ENCODE data around the gene PKMYT1. TPM values are rescaled to one million over a fixed set of nuclear protein-coding genes. Genes with fewer than 3 reads are reported as not detected.

Gene PKMYT1
- total and polyA plus RNA-seq, 9 of the 15 experiments (the other 6 are each of a cell fraction or from before 2014, with no cell fraction given): 8.7 to 201 (median 37.8) TPM

DNA sequence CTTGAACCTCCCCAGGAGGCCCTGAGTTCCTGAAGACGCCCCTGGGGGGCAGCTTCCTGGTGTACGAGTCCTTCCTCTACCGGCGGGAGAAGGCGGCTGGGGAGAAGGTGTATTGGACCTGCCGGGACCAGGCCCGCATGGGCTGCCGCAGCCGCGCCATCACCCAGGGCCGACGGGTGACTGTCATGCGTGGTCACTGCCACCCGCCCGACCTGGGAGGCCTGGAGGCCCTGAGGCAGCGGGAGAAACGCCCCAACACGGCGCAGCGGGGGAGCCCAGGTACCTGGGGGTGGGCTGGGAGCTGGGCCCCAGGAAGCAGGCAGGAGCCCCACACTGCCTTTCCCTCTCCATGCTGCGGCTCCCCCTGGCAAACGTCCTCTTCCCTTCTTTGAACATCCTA lies 46.5 kb downstream of the PKMYT1 start:
- H3K9ac ChIP-seq (ENCODE audit: insufficient read depth in 1 of 2, low read depth in 2 of 2, low read length in 2 of 2): 0 out of 4 replicates have a peak overlapping the region, but pooled peaks of 1 of the 2 experiments have one; percentile 9
- no peaks in the 10 kb centered on the region for H3K27me3 ChIP-seq (ENCODE audit: control insufficient read depth in 2 of 2, insufficient read depth in 2 of 2, low read length in 2 of 2)
- in situ Hi-C loops (cut with MboI): no loop called here
- TF ChIP-seq CHAMP1 (IDR thresholded peaks at IDR 0.05) (no peak), ZNF282 (CRISPR knock-in tag; IDR thresholded peaks at IDR 0.05) (no peak), MAFG (tag; conservative IDR thresholded peaks at IDR 0.05) (no peak), NBN (IDR thresholded peaks at IDR 0.05; ENCODE audit: low read depth) (no peak), ERF (CRISPR knock-in tag; IDR thresholded peaks at IDR 0.05) (no peak), ZNF79 (CRISPR knock-in tag; IDR thresholded peaks at IDR 0.05; ENCODE audit: low read depth) (no peak), ZNF668 (CRISPR knock-in tag; IDR thresholded peaks at IDR 0.05) (no peak), PHF8 (IDR thresholded peaks at IDR 0.05; ENCODE audit: borderline replicate concordance, low read length) (no peak)
- TF ChIP-seq, protein P1, sequence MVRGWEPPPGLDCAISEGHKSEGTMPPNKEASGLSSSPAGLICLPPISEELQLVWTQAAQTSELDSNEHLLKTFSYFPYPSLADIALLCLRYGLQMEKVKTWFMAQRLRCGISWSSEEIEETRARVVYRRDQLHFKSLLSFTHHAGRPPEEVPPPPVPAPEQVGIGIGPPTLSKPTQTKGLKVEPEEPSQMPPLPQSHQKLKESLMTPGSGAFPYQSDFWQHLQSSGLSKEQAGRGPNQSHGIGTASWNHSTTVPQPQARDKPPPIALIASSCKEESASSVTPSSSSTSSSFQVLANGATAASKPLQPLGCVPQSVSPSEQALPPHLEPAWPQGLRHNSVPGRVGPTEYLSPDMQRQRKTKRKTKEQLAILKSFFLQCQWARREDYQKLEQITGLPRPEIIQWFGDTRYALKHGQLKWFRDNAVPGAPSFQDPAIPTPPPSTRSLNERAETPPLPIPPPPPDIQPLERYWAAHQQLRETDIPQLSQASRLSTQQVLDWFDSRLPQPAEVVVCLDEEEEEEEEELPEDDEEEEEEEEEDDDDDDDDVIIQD (CRISPR knock-in tag; IDR thresholded peaks at IDR 0.05): no peak
- TF ChIP-seq, protein P2, sequence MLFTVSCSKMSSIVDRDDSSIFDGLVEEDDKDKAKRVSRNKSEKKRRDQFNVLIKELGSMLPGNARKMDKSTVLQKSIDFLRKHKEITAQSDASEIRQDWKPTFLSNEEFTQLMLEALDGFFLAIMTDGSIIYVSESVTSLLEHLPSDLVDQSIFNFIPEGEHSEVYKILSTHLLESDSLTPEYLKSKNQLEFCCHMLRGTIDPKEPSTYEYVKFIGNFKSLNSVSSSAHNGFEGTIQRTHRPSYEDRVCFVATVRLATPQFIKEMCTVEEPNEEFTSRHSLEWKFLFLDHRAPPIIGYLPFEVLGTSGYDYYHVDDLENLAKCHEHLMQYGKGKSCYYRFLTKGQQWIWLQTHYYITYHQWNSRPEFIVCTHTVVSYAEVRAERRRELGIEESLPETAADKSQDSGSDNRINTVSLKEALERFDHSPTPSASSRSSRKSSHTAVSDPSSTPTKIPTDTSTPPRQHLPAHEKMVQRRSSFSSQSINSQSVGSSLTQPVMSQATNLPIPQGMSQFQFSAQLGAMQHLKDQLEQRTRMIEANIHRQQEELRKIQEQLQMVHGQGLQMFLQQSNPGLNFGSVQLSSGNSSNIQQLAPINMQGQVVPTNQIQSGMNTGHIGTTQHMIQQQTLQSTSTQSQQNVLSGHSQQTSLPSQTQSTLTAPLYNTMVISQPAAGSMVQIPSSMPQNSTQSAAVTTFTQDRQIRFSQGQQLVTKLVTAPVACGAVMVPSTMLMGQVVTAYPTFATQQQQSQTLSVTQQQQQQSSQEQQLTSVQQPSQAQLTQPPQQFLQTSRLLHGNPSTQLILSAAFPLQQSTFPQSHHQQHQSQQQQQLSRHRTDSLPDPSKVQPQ (CRISPR knock-in tag; IDR thresholded peaks at IDR 0.05; ENCODE audit: borderline replicate concordance): no peak
- TF ChIP-seq, protein P3, sequence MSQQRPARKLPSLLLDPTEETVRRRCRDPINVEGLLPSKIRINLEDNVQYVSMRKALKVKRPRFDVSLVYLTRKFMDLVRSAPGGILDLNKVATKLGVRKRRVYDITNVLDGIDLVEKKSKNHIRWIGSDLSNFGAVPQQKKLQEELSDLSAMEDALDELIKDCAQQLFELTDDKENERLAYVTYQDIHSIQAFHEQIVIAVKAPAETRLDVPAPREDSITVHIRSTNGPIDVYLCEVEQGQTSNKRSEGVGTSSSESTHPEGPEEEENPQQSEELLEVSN (IDR thresholded peaks at IDR 0.05; ENCODE audit: borderline replicate concordance in 1 of 2, extremely low read depth in 1 of 2, insufficient read depth in 1 of 2, insufficient read length in 1 of 2, low read depth in 1 of 2, low read length in 1 of 2, poor library complexity in 1 of 2, severe bottlenecking in 1 of 2): no peak
- BruUV-seq (replicated peaks): no TSS peak
- no peak for FAIRE-seq
- intact Hi-C loops (cut with micrococcal nuclease): no loop called here
- peaks cover 0 to 12% of the 10 kb centered on the region in 2 experiments; a peak in 2 of 5 replicates for H3K4me1 ChIP-seq (replicated peaks in 1 of 2; ENCODE audit: control insufficient read depth in 2 of 2, insufficient read depth in 2 of 2, low read length in 2 of 2)
- H3K4me3 ChIP-seq: no peak overlapping the region
- peak in 1 of 4 experiments; percentile 2 for DNase-seq (ENCODE audit: extremely low read depth in 1 of 4, low spot score in 3 of 4)
- peaks cover 53% of the 10 kb centered on the region; the same call in 2 of the 3 replicates for H3K36me3 ChIP-seq (ENCODE audit: control insufficient read depth, insufficient read depth, low read length)
- H3K9me3 ChIP-seq (replicated peaks; ENCODE audit: control insufficient read depth, insufficient read depth, low read depth, low read length): no peaks in the 10 kb centered on the region
- no peak overlapping the region for H3K4me2 ChIP-seq (ENCODE audit: insufficient read depth, low read length)
- no peaks in the 10 kb centered on the region for H4K20me1 ChIP-seq (replicated peaks; ENCODE audit: control insufficient read depth, insufficient read depth, low read length)
- ATAC-seq: no peak
- WGBS (ENCODE audit: insufficient coverage, low coverage, missing lambda C conversion rate): 91% methylated on average over 7 of the region's 22 CpGs
- no peak overlapping the region for H2AFZ ChIP-seq (ENCODE audit: low read depth, low read length)
- H3K9me1 ChIP-seq (ENCODE audit: control insufficient read depth, insufficient read depth, low read length): no peaks in the 10 kb centered on the region
- H3K79me2 ChIP-seq (ENCODE audit: control insufficient read depth, insufficient read depth, low read length): no peaks in the 10 kb centered on the region
- no peak overlapping the region for H3K27ac ChIP-seq (ENCODE audit: extremely low read depth, low read depth, low read length)
- ChIA-PET CTCF (ENCODE audit: low intra/inter-chr PET ratio) (no interaction called here), POLR2A (interaction anchor here (0.6 kb wide), 1 partner anchor 83 kb away, joined by 3 read pairs; no protein-coding TSS in a partner anchor)
